ENCODE data around the gene MLANA. TPM values are rescaled to one million over a fixed set of nuclear protein-coding genes. Genes with fewer than 3 reads are reported as not detected.
A peak's percentile ranks its signal among the peaks of the same experiment; 100 is the strongest.

The MLANA gene
- total and polyA plus RNA-seq, 10 of the 15 experiments (the other 5 are each of a cell fraction or from before 2014, with no cell fraction given) = 0.11 to 0.26 (median 0.13) TPM; not detected in 6

- TF ChIP-seq NR2C1 (IDR thresholded peaks at IDR 0.05) = no peak
Observed at GRCh38 chr9:5845157-5845531, 45.5 kb upstream of the MLANA start (continued).

GRCh38 chr9:5846096-5846495 is 44.6 kb upstream of the MLANA start:
- DNase-seq (ENCODE audit: low read depth, low spot score) (no peak), FAIRE-seq (no peak), ATAC-seq (no peak)
- no peak overlapping the region for H3K27ac ChIP-seq (ENCODE audit: control insufficient read depth, insufficient read depth)
- peaks cover 56% of the 10 kb centered on the region for H3K4me1 ChIP-seq (ENCODE audit: control insufficient read depth, insufficient read depth, low read length)
- CTCF ChIA-PET = interaction anchor here (4.5 kb wide), 1 partner anchor 14 kb away, joined by 36 read pairs; the partner anchor contains the start of gene ERMP1
- no peak overlapping the region for H3K4me2 ChIP-seq (ENCODE audit: control insufficient read depth, insufficient read depth)
- POLR2A ChIA-PET = interaction anchor here (1.0 to 10.5 kb wide), 2 partner anchors 15 to 18 kb away, joined by 3 to 142 read pairs; partner anchors contain the start of gene ERMP1
- H3K9ac ChIP-seq (ENCODE audit: control insufficient read depth, insufficient read depth, low read length) = no peak overlapping the region
- H2AFZ ChIP-seq (ENCODE audit: control insufficient read depth, low read depth, low read length) = peak overlapping the region; percentile 15; the same call in 1 of the 2 replicates
- RAD21 ChIA-PET (ENCODE audit: unreplicated experiment) = interaction anchor here (0.6 to 1.4 kb wide), 4 partner anchors 18 to 222 kb away, joined by 3 to 4 read pairs (median 3); no protein-coding TSS in a partner anchor
- H3K27me3 ChIP-seq (replicated peaks in 1 of 2; ENCODE audit: control insufficient read depth in 2 of 2, insufficient read depth in 2 of 2, low read length in 1 of 2) = no peaks in the 10 kb centered on the region
- no peaks in the 10 kb centered on the region for H3K36me3 ChIP-seq (ENCODE audit: control insufficient read depth in 2 of 2, insufficient read depth in 2 of 2, low read length in 1 of 2)
- intact Hi-C loops (cut with micrococcal nuclease; ENCODE audit: unreplicated experiment) = no loop called here
- in situ Hi-C loops (cut with MboI) = no loop called here
- SMC1A ChIA-PET (ENCODE audit: uncharacterized antibody, unreplicated experiment) = interaction anchor here (0.9 to 2.0 kb wide), 5 partner anchors 10 to 41 kb away, joined by 3 to 13 read pairs (median 3); partner anchors contain the start of gene ERMP1
- H3K4me3 ChIP-seq = no peak overlapping the region
- no peaks in the 10 kb centered on the region for H4K20me1 ChIP-seq (ENCODE audit: control insufficient read depth, insufficient read depth)
- 91% methylated on average over 1 of the region's 1 CpG for WGBS (ENCODE audit: insufficient coverage, insufficient replicate concordance, low lambda C conversion rate, missing lambda C conversion rate)
- H3K9me3 ChIP-seq (replicated peaks; ENCODE audit: control insufficient read depth, insufficient read depth, low read length) = peaks cover 3% of the 10 kb centered on the region; the same call in 2 of the 3 replicates
- BruUV-seq (replicated peaks) = no TSS peak
- no peaks in the 10 kb centered on the region for H3K79me2 ChIP-seq (ENCODE audit: control insufficient read depth, insufficient read depth, low read length)
- no peak for TF ChIP-seq POLR2AphosphoS5 (IDR thresholded peaks at IDR 0.05; ENCODE audit: low read length)
- TF ChIP-seq CHD4 (IDR thresholded peaks at IDR 0.05) = no peak
- no peak for TF ChIP-seq PBX3 (IDR thresholded peaks at IDR 0.05; ENCODE audit: insufficient replicate concordance, low read depth, low read length)
- TF ChIP-seq TARDBP (IDR thresholded peaks at IDR 0.05; ENCODE audit: borderline replicate concordance) = no peak
- no peak for TF ChIP-seq ZNF274 (IDR thresholded peaks at IDR 0.05; ENCODE audit: insufficient read depth, insufficient read length)
- TF ChIP-seq RUNX3 (IDR thresholded peaks at IDR 0.05; ENCODE audit: low read length) = no peak
- no peak for TF ChIP-seq RB1 (IDR thresholded peaks at IDR 0.05; ENCODE audit: borderline replicate concordance)
- no peak for TF ChIP-seq GATAD2B (conservative IDR thresholded peaks at IDR 0.05; ENCODE audit: low read depth)
- no peak for TF ChIP-seq USF1 (IDR thresholded peaks at IDR 0.05; ENCODE audit: borderline replicate concordance, extremely low read length, insufficient read depth, low read depth, low read length)
- no peak for TF ChIP-seq POLR2A (IDR thresholded peaks at IDR 0.05; ENCODE audit: low read depth, low read length)
- TF ChIP-seq NBN (IDR thresholded peaks at IDR 0.05) = no peak
- no peak for TF ChIP-seq JUND (IDR thresholded peaks at IDR 0.05; ENCODE audit: low read depth, low read length)
- no peak for TF ChIP-seq ZBTB4 (CRISPR knock-in tag; IDR thresholded peaks at IDR 0.05)
- TF ChIP-seq KAT2A (conservative IDR thresholded peaks at IDR 0.05; ENCODE audit: control insufficient read depth, low read depth, low read length) = no peak
- no peak for TF ChIP-seq IRF4 (IDR thresholded peaks at IDR 0.05; ENCODE audit: low read depth, low read length)
- no peak for TF ChIP-seq TBL1XR1 (IDR thresholded peaks at IDR 0.05; ENCODE audit: low read depth, low read length)
